ENCODE results near the gene VEZT. TPM values are rescaled to one million over a fixed set of nuclear protein-coding genes. Genes with fewer than 3 reads are reported as not detected.

The VEZT gene
- total RNA-seq, 1 donor from 2014 or later: 148 TPM

DNA sequence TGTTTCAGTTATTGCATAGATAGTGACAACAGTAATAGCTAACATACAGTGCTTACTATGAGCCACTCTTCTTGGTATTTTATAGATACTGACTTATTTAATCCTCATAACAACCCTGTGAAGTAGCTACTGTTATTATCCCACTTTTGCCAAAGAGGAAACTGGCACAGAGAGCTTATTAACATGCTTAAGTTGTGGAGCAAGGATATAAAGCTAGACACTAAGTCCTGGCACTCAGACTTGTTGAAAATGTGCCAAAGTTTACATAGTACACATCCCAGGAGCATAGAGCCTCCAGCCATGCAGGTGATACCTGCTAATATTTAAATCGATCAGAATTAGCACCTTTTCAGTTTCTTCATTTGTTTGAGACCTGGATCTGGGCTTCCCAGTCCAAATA lies 41.8 kb downstream of the VEZT start:
- Mint-ChIP-seq H3K36me3 (ENCODE audit: unreplicated experiment) (no peaks in the 10 kb centered on the region), H3K4me3 (ENCODE audit: unreplicated experiment) (no peak overlapping the region), H3K27me3 (ENCODE audit: unreplicated experiment) (no peaks in the 10 kb centered on the region), H3K9me3 (ENCODE audit: unreplicated experiment) (peaks cover 2% of the 10 kb centered on the region), H3K27ac (ENCODE audit: unreplicated experiment) (no peak overlapping the region), H3K4me1 (ENCODE audit: low read depth, unreplicated experiment) (no peaks in the 10 kb centered on the region)
- DNase-seq: no peak
- TF ChIP-seq, protein P1, sequence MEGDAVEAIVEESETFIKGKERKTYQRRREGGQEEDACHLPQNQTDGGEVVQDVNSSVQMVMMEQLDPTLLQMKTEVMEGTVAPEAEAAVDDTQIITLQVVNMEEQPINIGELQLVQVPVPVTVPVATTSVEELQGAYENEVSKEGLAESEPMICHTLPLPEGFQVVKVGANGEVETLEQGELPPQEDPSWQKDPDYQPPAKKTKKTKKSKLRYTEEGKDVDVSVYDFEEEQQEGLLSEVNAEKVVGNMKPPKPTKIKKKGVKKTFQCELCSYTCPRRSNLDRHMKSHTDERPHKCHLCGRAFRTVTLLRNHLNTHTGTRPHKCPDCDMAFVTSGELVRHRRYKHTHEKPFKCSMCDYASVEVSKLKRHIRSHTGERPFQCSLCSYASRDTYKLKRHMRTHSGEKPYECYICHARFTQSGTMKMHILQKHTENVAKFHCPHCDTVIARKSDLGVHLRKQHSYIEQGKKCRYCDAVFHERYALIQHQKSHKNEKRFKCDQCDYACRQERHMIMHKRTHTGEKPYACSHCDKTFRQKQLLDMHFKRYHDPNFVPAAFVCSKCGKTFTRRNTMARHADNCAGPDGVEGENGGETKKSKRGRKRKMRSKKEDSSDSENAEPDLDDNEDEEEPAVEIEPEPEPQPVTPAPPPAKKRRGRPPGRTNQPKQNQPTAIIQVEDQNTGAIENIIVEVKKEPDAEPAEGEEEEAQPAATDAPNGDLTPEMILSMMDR (IDR thresholded peaks at IDR 0.05; ENCODE audit: partially characterized antibody, unreplicated experiment): no peak

DNA sequence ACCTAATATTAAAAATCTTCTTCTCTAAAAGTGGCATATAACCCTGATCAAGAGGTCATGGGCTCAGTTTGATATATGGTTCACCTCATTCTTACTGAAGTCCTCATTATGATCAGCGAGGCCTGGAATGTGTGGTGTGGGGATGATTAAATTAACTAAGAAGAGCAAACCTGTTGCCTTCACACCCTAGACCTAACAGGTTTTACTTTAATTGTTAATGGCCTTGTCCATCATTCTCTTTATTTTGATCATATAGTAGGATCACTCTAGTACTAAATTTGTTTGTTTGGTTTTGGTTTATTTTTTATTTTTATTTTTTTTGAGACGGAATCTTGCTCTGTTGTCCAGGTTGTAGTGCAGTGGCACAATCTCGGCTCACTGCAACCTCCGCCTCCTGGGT lies 43.5 kb downstream of the VEZT start:
- no peaks in the 10 kb centered on the region for H3K36me3 Mint-ChIP-seq (ENCODE audit: unreplicated experiment)
- H3K4me1 Mint-ChIP-seq (ENCODE audit: low read depth, unreplicated experiment): no peaks in the 10 kb centered on the region
- TF ChIP-seq, protein P1 (IDR thresholded peaks at IDR 0.05; ENCODE audit: partially characterized antibody, unreplicated experiment): no peak
- no peaks in the 10 kb centered on the region for H3K27me3 Mint-ChIP-seq (ENCODE audit: unreplicated experiment)
- no peak overlapping the region for H3K27ac Mint-ChIP-seq (ENCODE audit: unreplicated experiment)
- H3K9me3 Mint-ChIP-seq (ENCODE audit: unreplicated experiment): no peaks in the 10 kb centered on the region
- no peak overlapping the region for H3K4me3 Mint-ChIP-seq (ENCODE audit: unreplicated experiment)
- no peak for DNase-seq

DNA sequence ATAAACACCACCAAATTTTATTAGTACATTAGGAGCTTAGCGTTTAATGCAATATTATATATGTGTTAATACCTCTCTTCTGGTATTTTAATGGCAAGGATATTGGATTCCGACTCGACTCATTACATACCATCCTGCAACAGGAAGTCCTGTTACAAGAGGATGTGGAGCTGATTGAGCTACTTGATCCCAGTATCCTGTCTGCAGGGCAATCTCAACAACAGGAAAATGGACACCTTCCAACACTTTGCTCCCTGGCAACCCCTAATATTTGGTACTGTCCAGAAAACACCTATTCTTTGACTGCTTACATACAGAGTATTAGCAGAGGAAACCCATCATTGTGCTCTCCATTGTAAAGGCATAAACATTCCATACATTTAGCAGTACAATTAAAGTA lies 45.2 kb downstream of the VEZT start:
- TF ChIP-seq, protein P1 (IDR thresholded peaks at IDR 0.05; ENCODE audit: partially characterized antibody, unreplicated experiment): no peak
- H3K4me3 Mint-ChIP-seq (ENCODE audit: unreplicated experiment): no peak overlapping the region
- no peaks in the 10 kb centered on the region for H3K9me3 Mint-ChIP-seq (ENCODE audit: unreplicated experiment)
- DNase-seq: no peak
- H3K27ac Mint-ChIP-seq (ENCODE audit: unreplicated experiment): no peak overlapping the region
- no peaks in the 10 kb centered on the region for H3K27me3 Mint-ChIP-seq (ENCODE audit: unreplicated experiment)
- no peaks in the 10 kb centered on the region for H3K36me3 Mint-ChIP-seq (ENCODE audit: unreplicated experiment)
- H3K4me1 Mint-ChIP-seq (ENCODE audit: low read depth, unreplicated experiment): no peaks in the 10 kb centered on the region

DNA sequence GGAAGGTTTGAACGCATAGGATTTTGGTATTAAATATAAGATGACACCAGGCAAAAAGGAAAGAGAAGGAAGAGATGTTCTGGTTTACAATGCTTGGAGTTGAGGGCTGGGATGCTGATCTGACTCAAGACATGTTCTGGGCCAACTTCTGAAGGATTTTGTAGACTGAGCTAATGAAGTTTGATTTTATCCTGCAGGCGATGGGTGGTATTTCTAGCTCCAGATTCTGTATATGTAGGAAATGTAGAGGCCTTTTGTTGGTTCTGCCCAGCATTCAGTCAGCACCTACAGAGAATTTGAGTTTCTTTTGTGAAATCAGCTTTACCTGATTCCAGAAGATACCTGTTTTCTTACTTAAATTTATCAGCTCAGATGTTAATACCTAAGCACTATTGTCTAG lies 48.2 kb downstream of the VEZT start:
- TF ChIP-seq, protein P1 (IDR thresholded peaks at IDR 0.05; ENCODE audit: partially characterized antibody, unreplicated experiment): no peak
- no peak for DNase-seq
- Mint-ChIP-seq H3K36me3 (ENCODE audit: unreplicated experiment) (no peaks in the 10 kb centered on the region), H3K9me3 (ENCODE audit: unreplicated experiment) (no peaks in the 10 kb centered on the region), H3K4me1 (ENCODE audit: low read depth, unreplicated experiment) (no peaks in the 10 kb centered on the region), H3K4me3 (ENCODE audit: unreplicated experiment) (no peak overlapping the region), H3K27me3 (ENCODE audit: unreplicated experiment) (no peaks in the 10 kb centered on the region), H3K27ac (ENCODE audit: unreplicated experiment) (no peak overlapping the region)

DNA sequence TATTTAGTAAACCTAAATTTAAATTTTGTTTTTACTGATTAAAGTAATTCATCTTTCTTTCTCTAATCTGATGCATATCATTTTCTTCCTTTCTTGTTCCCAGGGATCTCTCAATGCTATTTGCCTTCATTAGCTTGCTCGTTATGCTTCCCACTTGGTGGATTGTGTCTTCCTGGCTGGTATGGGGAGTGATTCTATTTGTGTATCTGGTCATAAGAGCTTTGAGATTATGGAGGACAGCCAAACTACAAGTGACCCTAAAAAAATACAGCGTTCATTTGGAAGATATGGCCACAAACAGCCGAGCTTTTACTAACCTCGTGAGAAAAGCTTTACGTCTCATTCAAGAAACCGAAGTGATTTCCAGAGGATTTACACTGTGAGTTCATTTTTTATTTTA lies 48.6 kb downstream of the VEZT start:
- Mint-ChIP-seq H3K4me3 (ENCODE audit: unreplicated experiment) (no peak overlapping the region), H3K4me1 (ENCODE audit: low read depth, unreplicated experiment) (no peaks in the 10 kb centered on the region), H3K27me3 (ENCODE audit: unreplicated experiment) (no peaks in the 10 kb centered on the region), H3K36me3 (ENCODE audit: unreplicated experiment) (no peaks in the 10 kb centered on the region), H3K9me3 (ENCODE audit: unreplicated experiment) (no peaks in the 10 kb centered on the region), H3K27ac (ENCODE audit: unreplicated experiment) (no peak overlapping the region)
- TF ChIP-seq, protein P1 (IDR thresholded peaks at IDR 0.05; ENCODE audit: partially characterized antibody, unreplicated experiment): no peak
- no peak for DNase-seq
